ENCODE data around the gene NHERF2.
"Not testable (repeated sequence)": the region's sequence is repeated elsewhere in the genome, so short reads cannot be mapped to it uniquely, and the experiment has no call there.

NHERF2 gene

GRCh38 chr16:2029350-2029749, 2.6 kb downstream of the NHERF2 start:
- no peak for DNase-seq

GRCh38 chr16:2030036-2030435, 3.3 kb downstream of the NHERF2 start:
- no peak for DNase-seq

- no peak for DNase-seq
Measured at GRCh38 chr16:2031081-2031577, 4.4 kb downstream of the NHERF2 start.

- peak; percentile 10 for DNase-seq
Measured at GRCh38 chr16:2032285-2033056, 5.8 kb downstream of the NHERF2 start.

- peak; percentile 91 for DNase-seq
Measured at GRCh38 chr16:2033057-2033908, 6.6 kb downstream of the NHERF2 start.

GRCh38 chr16:2033909-2034695, 7.4 kb downstream of the NHERF2 start:
- not testable (repeated sequence) for DNase-seq

GRCh38 chr16:2034696-2035430, 8.2 kb downstream of the NHERF2 start:
- no peak for DNase-seq

- no peak for DNase-seq
Measured at GRCh38 chr16:2035431-2036199, 8.9 kb downstream of the NHERF2 start.

- no peak for DNase-seq
Measured at GRCh38 chr16:2036200-2036966, 9.7 kb downstream of the NHERF2 start.

- DNase-seq: no peak
Measured at GRCh38 chr16:2037115-2037514, 10.4 kb downstream of the NHERF2 start.

GRCh38 chr16:2037647-2038381, 11.1 kb downstream of the NHERF2 start:
- DNase-seq: no peak

- DNase-seq: no peak
Measured at GRCh38 chr16:2038382-2039231, 11.9 kb downstream of the NHERF2 start.

- DNase-seq: no peak
Measured at GRCh38 chr16:2039274-2040031, 12.8 kb downstream of the NHERF2 start.

- no peak for DNase-seq
Measured at GRCh38 chr16:2040041-2040786, 13.5 kb downstream of the NHERF2 start.

GRCh38 chr16:2040787-2041522, 14.3 kb downstream of the NHERF2 start:
- DNase-seq: no peak

- no peak for DNase-seq
Measured at GRCh38 chr16:2042171-2042985, 15.7 kb downstream of the NHERF2 start.

All from midbrain (tissue), 1 donor.